ENCODE measurements around the gene SGF29.
"Not testable (repeated sequence)": the region's sequence is repeated elsewhere in the genome, so short reads cannot be mapped to it uniquely, and the experiment has no call there.

Gene SGF29

DNA sequence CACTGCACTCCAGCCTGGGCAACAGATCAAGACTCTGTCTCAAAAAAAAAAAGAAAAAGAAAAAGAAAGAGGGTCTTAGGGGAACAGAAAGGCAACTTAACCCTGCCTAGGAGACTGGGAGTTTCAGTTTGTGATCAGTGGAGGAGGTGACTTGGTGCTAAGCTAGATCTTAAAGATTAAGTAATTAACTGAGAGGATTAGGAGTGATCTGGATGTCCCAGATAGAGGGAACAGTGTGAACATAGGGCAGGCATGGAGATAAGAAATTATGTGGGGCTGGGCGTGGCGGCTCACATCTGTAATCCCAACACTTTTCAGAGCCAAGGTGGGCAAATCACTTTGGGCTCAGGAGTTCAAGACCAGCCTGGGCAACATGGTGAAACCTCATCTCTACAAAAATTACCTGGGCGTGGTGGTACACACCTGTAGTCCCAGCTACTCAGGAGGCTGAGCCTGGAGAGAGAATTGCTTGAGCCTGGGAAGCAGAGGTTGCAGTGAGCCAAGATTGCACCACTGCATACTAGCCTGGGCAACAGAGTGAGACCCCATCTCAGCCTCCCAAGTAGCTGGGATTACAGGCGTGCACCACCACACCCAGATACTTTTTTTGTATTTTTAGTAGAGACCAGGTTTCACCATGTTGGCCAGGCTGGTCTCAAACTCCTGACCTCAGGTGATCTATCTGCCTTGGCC lies 12.7 kb downstream of the SGF29 start:
- not testable (repeated sequence) for DNase-seq (ENCODE audit: low read depth in 2 of 2)

DNA sequence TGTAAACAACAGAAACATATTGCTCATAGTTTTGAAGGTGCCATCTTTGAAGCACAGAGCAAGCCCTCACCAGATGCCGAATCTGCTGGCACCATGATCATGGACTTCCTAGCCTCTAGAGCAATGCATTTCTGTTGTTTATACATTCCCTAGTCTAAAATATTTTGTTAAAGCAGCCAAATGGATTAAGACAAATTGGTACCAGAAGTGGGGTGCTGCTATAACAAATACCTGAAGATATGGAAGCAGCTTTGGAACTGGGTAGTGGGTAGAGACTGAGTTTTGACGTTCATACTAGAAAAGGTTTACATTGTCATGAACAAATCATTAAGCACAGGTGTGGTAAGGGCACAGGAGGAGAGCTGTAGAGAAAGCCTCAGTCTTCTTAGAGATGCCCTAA lies 13.6 kb downstream of the SGF29 start:
- DNase-seq (ENCODE audit: low read depth in 2 of 2) = no peak

DNA sequence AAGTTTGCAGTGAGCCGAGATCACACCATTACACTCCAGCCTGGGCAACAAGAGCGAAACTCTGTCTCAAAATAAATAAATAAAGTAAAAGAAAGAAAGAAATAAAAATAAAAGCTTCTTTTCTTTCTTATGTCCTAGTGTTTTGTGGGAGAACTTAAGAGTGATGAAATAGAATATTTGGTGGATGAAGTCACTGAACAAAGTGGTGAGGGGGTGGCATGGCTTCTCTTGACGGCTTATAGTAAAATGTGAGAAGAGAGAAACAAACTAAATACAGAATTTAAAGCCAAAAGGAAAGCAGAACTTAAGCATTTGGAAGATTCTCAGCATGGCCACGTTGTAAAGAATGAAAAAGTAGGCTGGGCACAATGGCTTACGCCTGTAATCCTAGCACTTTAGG lies 15.3 kb downstream of the SGF29 start:
- DNase-seq (ENCODE audit: low read depth in 2 of 2) = no peak

DNA sequence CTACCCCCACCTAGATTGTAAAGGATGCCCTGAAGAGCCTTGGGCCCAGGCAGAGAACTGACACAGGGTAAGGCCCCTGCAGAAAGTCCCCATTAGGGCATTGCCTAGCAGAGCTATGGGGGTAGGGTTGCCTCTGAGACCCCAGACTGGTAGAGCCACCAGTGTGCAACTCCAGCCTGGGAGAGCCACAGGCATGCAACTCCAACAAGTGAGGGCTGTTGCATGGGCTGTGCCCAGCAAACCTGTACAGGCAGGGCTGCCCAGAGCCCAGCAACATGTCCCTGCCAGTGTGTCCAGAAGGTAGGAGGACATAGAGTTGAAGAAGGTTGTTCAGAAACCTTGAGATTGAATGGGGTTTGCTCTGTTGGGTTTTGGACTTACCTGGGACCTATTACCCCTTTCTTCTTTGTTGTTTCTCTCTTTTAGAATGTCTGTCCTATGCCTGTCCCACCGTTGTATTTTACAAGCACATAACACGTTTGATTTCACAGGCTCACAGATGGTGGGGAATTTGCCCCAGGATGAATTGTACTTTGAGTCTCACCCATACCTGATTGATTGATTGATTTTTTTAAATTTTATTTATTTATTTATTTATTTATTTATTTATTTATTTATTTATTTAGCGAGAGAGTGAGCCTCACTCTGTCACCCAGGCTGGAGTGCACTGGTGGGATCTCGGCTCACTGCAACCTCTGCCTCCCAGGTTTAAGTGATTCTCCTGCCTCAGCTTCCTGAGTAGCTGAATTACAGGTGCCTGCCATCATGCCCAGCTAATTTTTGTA lies 16.4 kb downstream of the SGF29 start:
- DNase-seq (ENCODE audit: low read depth in 2 of 2) = no peak

DNA sequence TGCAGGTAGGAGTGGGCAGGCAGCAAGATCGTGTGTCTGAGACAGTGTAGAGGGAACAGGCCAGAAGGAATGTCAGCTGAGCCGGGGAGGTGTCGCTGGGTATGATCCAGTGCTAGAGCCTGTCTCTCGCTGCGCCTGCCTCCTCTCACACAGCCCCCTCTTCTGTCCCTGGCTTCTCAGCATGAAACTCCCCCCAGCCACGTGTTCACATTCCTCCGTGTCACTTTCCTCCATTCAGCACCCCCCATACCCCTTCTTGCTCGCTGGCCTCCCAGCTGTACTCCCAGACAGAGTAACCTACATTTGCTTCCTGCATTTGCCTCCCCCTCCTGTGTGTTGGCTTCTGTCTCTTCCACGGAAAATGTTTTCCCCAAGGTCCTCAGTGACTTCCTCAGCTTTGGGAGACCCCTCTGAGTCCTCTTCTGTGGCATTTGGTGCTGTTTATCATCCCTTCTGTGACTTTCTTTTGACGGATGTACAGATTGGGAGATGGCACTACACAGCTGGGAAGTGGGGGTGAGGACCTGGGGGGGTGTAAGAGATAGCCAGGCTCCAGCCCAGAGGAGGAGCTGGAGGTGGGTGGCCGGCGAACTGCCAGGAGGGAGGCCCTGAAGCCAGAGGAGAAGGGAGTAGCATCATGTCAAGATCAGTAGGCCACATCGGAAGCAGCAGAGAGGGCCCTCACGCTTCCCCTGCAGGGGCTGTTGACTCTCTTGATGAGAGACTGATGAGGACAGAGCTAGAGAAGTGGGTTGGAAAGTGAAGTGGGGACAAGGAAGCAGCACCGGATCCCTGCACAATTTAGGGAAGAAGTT lies 19.2 kb downstream of the SGF29 start:
- no peak for DNase-seq (ENCODE audit: low read depth in 2 of 2)

DNA sequence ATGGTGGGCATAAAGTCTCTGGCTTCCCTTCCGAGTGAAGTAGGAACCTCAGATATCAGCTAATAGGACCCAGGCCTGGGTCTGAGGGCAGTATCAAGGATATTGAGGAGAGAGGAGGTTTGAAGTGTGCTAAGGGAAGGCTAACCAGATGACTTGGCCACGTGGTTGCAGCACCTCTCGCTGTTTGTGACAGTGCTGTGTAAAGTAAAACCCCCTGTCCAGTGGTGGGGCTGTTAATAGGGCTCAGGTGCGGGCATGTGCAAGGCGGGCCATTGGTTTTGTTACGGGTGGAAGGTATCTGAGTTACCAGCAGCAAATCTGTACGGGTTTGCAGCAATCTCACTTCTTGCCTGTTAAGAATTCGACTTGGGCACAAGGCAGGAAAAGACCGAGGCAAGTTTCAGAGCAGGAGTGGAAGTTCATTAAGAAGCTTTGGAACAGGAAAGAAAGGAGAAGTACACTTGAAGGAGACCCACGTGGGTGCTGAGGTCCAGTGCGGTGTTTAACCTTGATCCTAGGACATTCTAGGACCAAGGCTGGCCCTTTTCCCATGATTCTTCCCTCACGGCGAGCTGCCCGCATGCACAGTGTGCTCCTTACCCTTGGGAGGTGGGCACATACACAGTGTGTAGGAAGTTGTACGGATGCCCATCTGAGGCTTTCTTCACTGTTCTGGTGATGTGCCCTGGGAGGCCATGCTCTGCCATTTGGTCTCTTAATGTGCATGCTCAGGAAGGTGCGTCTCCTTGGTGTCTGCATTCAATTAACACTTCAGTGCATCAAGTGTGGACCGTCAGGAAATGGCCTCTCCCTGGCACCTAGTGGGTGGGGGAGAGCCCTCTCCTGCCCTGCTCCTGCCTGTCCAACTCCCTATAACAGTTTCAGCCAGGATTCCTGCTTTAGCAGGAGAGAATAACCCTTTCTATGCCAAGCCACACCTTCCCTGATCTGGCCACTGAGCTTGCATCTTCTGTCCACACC lies 20.3 kb downstream of the SGF29 start:
- DNase-seq (ENCODE audit: low read depth in 2 of 2) = no peak

DNA sequence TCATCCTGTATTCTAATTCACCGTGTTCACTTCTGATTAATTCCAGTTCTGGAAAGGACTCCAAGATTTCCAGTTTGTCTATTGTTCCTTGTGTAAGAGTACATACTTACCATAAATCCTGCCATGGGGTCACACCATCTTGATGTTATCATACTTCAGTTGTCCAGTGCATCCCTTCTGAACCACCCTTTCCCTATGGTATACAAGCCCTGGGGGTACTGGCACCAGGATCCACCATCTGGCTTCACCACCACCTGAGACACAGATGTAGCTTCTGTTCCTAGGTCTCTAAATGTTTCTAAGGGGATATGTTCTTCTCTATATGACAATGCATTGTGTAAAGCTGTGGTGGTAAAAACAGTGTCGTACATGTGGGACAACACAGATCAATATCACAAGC lies 21.2 kb downstream of the SGF29 start:
- no peak for DNase-seq (ENCODE audit: low read depth in 2 of 2)

DNA sequence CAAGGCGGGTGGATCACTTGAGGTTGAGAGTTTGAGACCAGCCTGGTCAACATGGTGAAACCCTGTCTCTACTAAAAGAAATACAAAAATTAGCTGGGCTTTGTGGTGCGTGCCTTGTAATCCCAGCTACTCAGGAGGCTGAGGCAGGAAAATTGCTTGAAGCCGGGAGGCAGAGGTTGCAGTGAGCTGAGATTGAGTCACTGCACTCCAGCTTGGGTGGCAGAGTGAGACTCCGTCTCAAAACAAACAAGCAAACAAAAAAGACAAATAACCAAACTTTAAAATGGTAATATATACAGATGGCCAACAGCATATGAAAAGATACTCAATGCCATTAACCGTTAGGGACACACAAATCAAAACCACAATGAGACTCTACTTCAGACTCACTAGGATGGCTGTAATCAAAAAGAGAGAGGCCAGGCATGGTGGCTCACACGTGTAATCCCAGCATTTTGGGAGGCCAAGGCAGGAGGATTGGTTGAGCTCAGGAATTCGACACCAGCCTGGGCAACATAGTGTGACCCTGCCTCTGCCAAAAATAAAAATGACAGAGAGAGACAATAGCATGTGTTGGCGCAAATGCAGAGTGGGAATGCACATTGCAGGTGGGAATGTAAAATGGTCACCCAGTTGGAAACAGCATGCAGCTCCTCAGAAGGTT lies 21.9 kb downstream of the SGF29 start:
- DNase-seq (ENCODE audit: low read depth in 2 of 2) = no peak

DNA sequence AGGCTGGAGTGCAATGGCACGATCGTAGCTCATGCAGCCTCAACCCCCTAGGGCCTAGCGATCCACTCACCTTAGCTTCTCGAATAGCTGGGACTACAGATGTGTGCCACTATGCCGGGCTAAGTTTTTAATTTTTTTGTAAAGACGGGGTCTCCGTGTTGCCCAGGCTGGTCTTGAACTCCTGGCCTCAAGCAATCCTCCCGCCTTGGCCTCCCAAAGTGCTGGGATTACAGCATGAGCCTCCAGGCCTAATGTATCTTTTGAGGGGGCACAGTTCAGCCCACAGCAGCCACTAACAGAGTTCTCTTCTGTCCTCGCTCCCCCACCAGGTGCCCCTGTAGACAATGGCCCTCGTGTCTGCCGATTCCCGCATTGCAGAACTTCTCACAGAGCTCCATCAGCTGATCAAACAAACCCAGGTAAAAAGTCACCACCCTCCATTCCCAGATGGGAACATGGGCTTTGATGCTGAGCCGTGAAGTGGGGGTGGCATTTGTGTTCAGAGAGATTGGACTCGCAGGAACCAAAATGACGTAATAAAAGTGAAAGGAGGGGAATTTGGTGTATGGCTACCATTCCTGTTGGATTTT lies 27.1 kb downstream of the SGF29 start:
- DNase-seq (ENCODE audit: low read depth in 2 of 2) = no peak

DNA sequence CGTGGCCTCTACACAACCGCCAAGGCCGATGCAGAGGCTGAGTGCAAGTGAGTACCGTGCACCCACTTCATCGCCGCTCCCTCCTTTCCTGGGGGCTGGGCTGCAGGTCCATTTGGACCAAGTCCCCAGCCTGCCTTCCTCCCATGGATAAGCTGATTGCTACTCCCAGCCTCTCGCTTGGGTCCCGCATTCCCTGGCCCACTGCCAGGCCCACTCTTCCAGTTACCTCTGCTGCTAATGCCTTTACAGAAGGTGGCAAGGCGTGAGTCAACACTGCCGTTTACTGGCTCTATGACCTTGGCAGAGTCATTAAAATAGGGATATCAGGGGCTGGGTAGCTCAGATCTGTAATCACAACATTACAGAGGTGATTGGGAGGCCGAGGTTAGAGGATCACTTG lies 32.0 kb downstream of the SGF29 start:
- DNase-seq (ENCODE audit: low read depth in 2 of 2) = no peak

DNA sequence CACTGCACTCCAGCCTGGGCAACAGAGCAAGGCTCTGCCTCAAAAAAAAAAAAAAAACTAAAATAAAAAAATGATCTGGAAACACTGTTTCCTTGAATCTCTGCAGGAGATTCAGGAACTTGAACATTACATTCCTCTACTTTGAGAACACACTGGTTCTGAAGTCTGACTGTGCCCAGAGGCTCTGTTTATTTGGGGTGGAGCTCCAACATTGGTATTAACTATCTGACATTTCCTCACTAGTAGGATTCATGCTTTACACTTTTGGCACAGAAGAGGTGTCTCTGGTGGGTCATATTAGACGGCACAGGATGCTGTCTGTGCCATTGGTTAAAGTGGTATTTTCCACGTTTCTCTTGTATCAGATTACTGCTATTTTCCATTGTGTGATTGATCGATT lies 32.7 kb downstream of the SGF29 start:
- no peak for DNase-seq (ENCODE audit: low read depth in 2 of 2)

DNA sequence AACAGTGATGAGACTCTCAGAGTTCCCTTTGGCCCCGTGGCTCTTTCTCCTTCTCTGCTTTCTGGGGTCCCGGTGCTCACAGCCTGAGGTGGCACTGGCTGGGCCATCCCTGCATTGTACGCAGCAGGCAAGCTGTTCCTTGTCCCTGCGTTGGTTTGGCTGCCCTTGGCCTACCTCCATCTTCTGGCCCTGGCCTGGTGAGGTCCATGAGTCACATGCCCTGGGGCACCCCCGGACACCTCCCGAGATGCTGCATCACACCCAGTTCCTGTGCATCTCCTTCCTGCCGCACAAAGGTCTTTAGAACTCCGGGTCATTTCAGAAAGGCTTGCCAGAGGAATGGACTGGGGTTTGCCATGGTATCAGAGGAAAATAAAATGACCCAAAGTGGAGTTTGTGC lies 33.7 kb downstream of the SGF29 start:
- no peak for DNase-seq (ENCODE audit: low read depth in 2 of 2)

DNA sequence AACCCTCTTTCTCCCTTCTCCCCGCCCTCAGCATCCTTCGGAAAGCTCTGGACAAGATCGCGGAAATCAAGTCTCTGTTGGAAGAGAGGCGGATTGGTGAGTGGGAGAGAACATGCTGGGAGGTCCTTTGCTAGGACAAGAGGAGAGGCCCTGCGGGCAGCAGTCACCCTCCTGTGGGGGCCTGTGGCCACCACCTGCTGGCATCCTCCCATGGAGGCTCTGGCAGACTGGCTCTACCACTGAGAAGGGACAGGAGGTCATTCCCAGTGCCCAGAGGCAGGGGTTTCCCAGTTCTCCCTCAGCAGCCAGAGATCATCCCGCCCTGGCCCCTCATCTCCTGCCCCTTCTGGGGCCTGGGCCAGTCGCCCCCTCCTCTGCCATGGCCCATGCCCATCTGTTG lies 35.3 kb downstream of the SGF29 start:
- DNase-seq (ENCODE audit: low read depth in 2 of 2) = no peak

DNA sequence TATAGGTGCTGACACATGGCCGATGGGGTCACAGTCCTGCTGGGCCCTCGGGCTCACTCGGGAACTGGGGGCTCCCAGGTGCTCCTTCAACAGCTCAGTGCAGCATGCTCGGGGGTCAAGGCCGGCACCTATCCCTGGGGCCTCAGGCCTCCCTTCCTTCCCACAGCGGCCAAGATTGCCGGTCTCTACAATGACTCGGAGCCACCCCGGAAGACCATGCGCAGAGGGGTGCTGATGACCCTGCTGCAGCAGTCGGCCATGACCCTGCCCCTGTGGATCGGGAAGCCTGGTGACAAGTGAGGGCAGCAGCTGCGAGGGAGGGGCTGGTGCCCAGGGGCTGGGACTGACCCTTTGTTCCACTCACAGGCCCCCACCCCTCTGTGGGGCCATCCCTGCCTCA lies 36.2 kb downstream of the SGF29 start:
- DNase-seq (ENCODE audit: low read depth in 2 of 2) = no peak

DNA sequence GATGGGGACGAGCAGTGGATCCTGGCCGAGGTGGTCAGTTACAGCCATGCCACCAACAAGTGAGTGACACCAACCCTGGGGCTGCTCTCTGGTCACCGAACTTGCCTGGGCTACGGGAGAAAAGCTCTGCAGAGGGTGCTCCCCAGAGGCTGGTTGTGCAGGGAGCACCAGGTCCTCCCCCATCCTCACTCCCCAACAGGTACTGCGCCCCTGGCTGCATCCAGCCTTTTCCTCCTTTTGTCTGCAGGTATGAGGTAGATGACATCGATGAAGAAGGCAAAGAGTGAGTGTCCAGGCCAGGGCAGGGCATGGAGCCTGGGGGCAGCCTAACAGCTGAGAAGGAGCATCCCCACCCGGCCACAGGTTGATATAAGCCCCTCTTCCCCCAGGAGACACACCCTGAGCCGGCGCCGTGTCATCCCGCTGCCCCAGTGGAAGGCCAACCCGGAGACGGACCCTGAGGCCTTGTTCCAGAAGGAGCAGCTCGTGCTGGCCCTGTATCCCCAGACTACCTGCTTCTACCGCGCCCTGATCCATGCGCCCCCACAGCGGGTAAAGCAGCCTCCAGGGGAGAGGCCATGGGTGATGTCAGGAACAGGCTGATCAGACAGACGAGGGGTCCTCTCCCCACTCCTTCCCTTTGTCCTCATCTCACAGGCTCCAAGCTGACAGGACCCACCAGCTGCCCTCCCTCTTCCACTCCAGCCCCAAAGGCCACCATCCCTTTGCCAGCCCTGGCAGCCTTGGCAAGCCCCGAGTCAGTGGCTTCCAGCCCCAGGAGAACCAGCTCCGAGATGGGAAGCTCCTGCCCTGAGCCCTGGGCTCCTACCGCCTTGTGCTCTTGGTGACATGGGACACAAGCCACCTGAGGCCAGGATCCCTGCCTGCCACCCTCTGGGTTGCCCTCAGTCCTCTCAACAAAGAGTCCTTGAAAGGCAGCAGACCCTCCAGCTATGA lies 36.9 kb downstream of the SGF29 start:
- no peak for DNase-seq (ENCODE audit: low read depth in 2 of 2)

DNA sequence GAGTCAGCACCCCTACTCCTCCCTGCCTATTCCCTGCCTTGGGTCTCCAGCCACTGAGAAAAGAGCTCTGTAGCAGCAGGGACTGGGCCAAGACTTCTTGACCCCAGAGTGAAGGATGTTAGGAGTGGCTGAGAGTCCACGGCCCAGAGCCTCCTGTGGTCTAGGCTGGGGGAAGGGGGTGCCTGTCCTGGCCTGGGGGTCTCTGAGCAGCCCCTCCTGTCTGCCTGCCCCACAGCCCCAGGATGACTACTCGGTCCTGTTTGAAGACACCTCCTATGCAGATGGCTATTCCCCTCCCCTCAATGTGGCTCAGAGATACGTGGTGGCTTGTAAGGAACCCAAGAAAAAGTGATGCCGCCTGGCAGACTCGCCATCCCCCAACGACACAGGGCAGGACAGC lies 37.6 kb downstream of the SGF29 start:
- DNase-seq (ENCODE audit: low read depth in 2 of 2) = no peak

DNA sequence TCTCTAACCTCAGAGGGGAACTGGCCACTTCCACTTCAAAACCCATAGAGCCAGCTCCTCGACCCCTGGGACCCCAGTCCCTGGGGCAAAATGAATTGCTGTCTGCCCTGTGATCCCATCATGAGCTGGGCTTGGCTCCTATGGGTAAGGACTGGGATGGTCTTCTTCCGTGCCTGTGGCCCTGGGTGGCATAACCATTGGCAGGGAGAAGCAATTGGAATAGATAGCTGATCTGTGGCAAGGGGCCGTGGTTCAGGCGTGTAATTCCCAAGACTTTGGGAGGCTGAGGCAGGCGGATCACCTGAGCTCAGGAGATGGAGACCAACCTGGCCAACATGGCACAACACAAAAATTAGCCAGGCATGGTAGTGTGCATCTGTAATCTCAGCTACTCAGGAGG lies 38.8 kb downstream of the SGF29 start:
- no peak for DNase-seq (ENCODE audit: low read depth in 2 of 2)

DNA sequence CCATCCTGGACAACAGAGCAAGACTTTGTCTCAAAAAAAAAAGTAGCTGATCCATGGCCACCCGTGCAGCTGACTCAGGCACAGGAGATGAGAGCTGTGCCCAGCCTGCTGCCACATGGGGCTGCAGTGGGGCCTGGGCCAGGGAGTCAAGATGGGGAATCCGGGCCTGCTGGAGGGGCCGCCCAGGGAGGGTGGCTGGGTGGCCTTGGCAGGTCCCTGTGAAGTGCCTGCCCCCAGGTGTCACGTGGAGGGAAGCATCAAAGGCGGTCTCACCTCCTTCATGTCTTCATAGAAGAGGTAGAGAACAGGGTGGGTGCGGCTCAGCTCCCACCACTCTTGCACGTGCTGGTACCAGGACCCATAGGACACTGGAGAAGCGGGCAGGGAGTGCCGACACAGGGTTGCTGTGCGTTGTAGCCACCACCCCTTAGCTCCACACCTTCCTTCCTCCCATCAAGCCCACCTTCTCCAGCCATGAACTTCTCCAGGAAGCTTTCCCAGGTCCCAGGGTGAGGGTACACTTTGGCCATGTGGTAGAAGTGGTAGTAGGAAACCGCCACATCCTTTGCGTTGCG lies 39.3 kb downstream of the SGF29 start:
- no peak for DNase-seq (ENCODE audit: low read depth in 2 of 2)

DNA sequence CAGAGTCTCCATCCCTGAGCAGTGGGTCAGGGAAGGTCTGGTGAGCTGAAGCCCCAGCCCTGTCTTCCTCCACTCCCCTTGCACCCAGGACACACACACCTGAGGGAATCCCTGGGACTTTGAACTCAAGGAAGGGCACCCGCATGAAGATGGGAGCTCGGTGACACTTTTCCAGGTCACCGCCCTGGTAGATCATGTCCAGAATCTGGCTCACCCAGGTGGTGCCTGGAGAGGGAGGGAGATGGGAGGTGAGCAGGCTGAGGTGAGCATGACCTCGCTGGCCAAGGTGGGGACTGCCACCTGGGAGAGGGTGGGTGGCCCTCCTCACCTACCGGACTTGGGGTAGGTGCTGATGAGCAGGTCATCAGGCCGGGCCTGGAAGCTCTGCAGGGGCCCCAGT lies 41.7 kb downstream of the SGF29 start:
- not testable (repeated sequence) for DNase-seq (ENCODE audit: low read depth in 2 of 2)

Measured in stimulated activated CD8-positive, alpha-beta memory T cell treated with anti-CD3 and anti-CD28 coated beads, Interleukin-2, amount 100 ng/mL, for 1 hour (primary cell).